ENCODE results near the gene KDM6B.

The KDM6B gene

GRCh38 chr17:7880076-7880868 is 46.3 kb downstream of the KDM6B start:
- DNase-seq (ENCODE audit: low read depth), result no peak

GRCh38 chr17:7881276-7882054 is 47.4 kb downstream of the KDM6B start:
- DNase-seq (ENCODE audit: low read depth), result no peak

- no peak for DNase-seq (ENCODE audit: low read depth)
These were observed 48.1 kb downstream of the KDM6B start for GRCh38 chr17:7882068-7882467.

- DNase-seq (ENCODE audit: low read depth), result no peak
These were observed 48.6 kb downstream of the KDM6B start for GRCh38 chr17:7882629-7883028.

All from stimulated activated CD8-positive, alpha-beta memory T cell treated with anti-CD3 and anti-CD28 coated beads, Interleukin-7, amount 100 ng/mL, for 24 hours (primary cell).